Measurements from ENCODE around the gene TGM6.

TGM6 gene

DNA sequence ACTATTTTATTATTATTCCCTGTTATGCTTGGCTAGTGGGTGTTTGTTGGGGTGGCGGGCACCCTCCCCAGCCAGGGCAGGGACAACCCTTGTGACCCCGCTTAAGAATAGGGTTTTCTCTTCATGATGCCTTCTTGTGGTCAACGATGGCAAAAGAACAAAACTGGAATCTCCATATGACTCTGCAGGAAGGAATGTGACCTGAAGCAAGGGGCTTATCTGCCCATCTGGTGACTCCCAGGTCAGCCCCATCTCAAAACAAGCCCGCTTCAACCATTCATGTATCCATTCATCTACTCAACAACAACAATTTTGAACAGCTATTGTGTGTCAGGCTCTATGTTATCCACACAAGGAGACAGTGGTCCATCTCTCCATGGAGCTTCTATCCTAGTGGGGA, 30.9 kb upstream of the TGM6 start:
- Mint-ChIP-seq H3K4me3 (no peak overlapping the region), H3K9me3 (peaks cover 5% of the 10 kb centered on the region), H3K36me3 (ENCODE audit: low read depth) (no peaks in the 10 kb centered on the region), H3K4me1 (peaks cover 4% of the 10 kb centered on the region), H3K27me3 (peaks cover 33% of the 10 kb centered on the region), H3K27ac (no peak overlapping the region)
- DNase-seq (no peak), ATAC-seq (no peak)

DNA sequence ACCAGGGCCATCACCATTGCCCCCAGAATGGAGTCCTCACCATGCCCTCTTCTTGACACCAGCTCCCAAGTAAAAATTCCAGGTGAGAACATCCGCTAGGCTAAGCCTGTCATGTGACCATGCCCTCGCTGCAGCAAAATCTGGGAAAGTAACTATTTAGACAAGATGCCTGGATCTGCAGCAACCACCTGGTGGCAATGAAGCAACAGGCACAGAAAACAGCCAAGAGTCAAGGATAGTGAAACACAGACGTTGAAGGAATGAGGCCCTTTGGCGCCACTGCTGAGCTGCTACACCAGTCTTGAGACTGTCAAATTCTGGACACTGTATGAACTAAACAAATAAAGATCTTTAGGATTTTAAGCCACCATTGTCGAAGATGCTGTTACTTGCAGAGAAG, 30.1 kb upstream of the TGM6 start:
- Mint-ChIP-seq H3K4me3 (no peak overlapping the region), H3K36me3 (ENCODE audit: low read depth) (no peaks in the 10 kb centered on the region), H3K9me3 (peaks cover 5% of the 10 kb centered on the region), H3K27ac (no peak overlapping the region), H3K27me3 (peaks cover 31% of the 10 kb centered on the region), H3K4me1 (peaks cover 4% of the 10 kb centered on the region)
- no peak for ATAC-seq
- no peak for DNase-seq

DNA sequence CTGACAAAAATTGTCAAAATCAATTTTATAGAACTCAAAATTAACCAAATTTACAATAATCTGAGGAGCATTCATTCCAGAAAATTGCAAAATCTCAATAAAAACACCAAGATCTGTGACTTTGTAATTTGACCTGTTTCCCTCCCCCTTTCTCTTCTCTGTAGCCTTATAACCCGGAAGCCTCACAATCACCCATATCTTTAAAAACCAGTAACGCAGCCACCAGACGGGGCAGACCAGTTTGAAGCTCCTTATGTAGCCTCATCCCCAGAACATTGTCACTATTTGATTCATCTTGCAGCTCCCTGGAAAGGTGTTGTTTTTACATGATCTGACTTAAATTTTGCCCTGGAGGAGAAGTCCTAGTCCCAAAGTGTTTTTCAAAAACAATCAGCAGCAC, 27.5 kb upstream of the TGM6 start:
- Mint-ChIP-seq H3K4me1 (peaks cover 4% of the 10 kb centered on the region), H3K4me3 (no peak overlapping the region), H3K27me3 (peaks cover 22% of the 10 kb centered on the region), H3K9me3 (no peaks in the 10 kb centered on the region), H3K27ac (no peak overlapping the region), H3K36me3 (ENCODE audit: low read depth) (no peaks in the 10 kb centered on the region)
- no peak for DNase-seq
- ATAC-seq, result no peak

DNA sequence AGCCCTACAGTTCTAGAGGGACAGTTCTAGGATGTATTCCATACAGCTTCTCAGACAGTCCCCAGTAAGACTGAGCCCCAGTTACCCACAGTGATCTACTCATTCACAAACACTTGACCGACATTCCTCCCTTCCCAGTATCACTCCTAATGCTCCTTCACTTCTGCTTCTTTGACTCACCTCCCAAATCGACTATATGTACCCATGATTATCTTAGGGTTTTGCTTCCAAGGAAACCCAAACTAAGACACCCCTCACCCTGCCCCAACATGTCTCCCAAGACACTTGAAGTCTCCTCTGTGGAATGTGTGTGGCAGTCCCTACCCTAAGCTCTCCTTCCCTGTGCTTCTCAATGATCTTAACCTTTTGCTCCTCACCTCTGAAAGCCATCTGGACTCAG, 23.6 kb upstream of the TGM6 start:
- DNase-seq, result no peak
- H3K27ac Mint-ChIP-seq, result no peak overlapping the region

DNA sequence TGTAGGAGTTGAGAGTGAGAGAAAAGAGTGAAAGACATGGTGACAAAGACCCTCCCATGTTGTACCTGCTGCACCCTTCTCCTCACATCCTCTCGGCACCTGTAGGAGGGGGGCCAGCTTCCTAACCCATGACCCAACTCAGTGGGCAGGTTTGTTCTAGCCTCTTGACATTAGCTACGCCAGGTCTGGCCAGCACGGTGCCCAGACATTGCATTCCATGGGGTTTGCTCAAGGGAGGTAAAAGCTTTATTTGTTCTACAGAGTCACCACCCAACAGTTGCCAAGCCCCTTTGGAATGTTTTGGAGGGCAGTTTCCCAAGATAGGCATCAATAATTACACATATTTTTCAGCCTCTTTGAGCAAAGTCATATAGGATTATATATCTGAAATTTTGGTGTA, 22.7 kb upstream of the TGM6 start:
- ATAC-seq, result no peak
- no peak for DNase-seq
- Mint-ChIP-seq H3K9me3 (peaks cover 16% of the 10 kb centered on the region), H3K4me3 (no peak overlapping the region), H3K4me1 (no peaks in the 10 kb centered on the region), H3K27me3 (peaks cover 20% of the 10 kb centered on the region), H3K27ac (no peak overlapping the region), H3K36me3 (ENCODE audit: low read depth) (no peaks in the 10 kb centered on the region)

More for the DNA sequence above, 23.6 kb upstream of the TGM6 start:
- Mint-ChIP-seq H3K9me3 (peaks cover 16% of the 10 kb centered on the region), H3K36me3 (ENCODE audit: low read depth) (no peaks in the 10 kb centered on the region), H3K4me3 (no peak overlapping the region), H3K27me3 (peaks cover 25% of the 10 kb centered on the region), H3K4me1 (peaks cover 1% of the 10 kb centered on the region)
- ATAC-seq, result no peak

DNA sequence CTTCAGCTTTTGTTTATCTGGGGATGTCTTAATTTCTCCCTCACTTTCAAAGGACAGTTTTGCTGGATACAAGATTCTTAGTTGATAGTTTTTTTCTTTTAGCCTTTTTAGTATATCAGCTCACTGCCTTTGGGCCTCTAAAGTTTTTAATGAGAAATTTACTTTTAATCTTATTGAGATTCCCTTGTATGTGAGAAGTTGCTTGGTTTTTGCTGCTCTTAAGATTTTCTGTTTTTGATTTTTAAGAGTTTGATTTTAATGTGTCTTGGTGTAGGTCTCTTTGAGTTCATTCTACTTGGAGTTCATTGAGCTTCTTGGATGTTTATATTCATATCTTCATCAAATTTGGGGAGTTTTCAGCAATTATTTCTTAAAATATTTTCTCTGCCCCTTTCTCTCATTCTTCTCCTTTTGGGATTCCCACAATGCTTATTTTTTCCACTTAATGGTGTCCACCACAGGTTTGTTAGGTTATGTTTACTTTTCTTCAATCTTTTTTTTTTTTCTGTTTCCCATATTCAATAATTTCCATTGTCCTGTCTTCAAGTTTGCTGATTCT, 19.6 kb upstream of the TGM6 start:
- ATAC-seq (no peak), DNase-seq (no peak)
- Mint-ChIP-seq H3K4me1 (no peaks in the 10 kb centered on the region), H3K36me3 (ENCODE audit: low read depth) (no peaks in the 10 kb centered on the region), H3K27me3 (peaks cover 19% of the 10 kb centered on the region), H3K4me3 (no peak overlapping the region), H3K9me3 (peaks cover 16% of the 10 kb centered on the region), H3K27ac (no peak overlapping the region)

DNA sequence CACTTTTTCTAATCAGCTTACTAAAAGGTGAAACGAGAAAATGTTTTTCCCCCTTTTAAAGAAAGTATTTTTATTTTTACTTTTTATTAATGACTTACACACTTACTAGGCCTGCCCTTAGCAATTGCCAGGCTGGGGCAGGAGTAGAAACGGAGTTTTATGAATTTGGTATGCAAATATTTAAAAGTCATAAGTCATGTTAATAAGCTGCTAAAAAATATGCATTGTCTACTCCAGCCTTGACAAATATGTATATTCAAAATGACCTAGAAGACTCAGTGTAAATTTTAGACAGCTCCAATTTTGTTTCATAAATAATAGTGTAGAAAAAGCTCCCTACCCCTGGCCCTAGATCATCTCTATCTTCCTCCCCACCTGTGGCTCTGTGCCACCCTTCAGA, 17.5 kb upstream of the TGM6 start:
- Mint-ChIP-seq H3K9me3 (peaks cover 16% of the 10 kb centered on the region), H3K36me3 (ENCODE audit: low read depth) (no peaks in the 10 kb centered on the region), H3K27me3 (peaks cover 25% of the 10 kb centered on the region), H3K27ac (no peak overlapping the region), H3K4me1 (no peaks in the 10 kb centered on the region), H3K4me3 (no peak overlapping the region)
- ATAC-seq (no peak), DNase-seq (no peak)

DNA sequence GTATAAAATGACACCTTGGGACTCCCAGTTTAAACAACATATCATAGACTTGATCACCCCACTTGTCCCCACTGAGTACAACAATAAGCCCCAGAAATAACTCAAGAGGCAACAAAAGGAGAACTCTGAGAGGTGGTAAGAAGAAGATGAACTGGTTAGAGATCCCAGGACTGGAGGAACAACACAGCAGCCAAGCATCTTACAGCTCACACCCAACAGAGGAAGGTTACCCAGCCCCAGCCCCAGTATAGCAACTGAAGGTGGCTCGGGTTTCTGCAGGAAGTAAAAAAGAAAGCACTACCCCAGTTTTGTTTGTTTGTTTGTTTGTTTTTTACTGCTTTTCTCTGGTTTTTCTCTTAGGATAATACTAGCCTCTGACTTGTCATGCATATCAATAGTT, 17.1 kb upstream of the TGM6 start:
- Mint-ChIP-seq H3K4me3 (no peak overlapping the region), H3K4me1 (no peaks in the 10 kb centered on the region), H3K36me3 (ENCODE audit: low read depth) (no peaks in the 10 kb centered on the region), H3K9me3 (peaks cover 18% of the 10 kb centered on the region), H3K27ac (no peak overlapping the region), H3K27me3 (peaks cover 25% of the 10 kb centered on the region)
- no peak for ATAC-seq
- no peak for DNase-seq

DNA sequence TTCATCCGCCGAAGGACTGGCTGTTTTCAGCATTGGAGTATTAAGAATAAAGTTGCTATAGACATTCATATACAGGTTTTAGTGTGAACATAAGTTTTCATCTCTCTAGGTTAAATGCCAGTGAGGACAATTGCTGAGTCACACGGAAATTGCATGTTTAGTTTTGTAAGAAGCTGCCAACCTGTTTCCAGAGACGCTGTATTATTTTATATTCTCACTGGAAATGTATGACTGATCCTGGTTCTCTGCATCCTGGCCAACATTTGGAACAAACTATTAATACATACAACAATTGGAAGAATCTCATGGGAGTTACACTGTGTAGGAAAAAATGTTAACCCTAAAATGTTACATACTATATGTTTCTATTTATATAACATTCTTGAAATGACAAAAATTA, 16.7 kb upstream of the TGM6 start:
- Mint-ChIP-seq H3K27me3 (peaks cover 29% of the 10 kb centered on the region), H3K4me3 (no peak overlapping the region), H3K27ac (no peak overlapping the region), H3K4me1 (no peaks in the 10 kb centered on the region), H3K36me3 (ENCODE audit: low read depth) (no peaks in the 10 kb centered on the region), H3K9me3 (peaks cover 23% of the 10 kb centered on the region)
- DNase-seq (no peak), ATAC-seq (no peak)

DNA sequence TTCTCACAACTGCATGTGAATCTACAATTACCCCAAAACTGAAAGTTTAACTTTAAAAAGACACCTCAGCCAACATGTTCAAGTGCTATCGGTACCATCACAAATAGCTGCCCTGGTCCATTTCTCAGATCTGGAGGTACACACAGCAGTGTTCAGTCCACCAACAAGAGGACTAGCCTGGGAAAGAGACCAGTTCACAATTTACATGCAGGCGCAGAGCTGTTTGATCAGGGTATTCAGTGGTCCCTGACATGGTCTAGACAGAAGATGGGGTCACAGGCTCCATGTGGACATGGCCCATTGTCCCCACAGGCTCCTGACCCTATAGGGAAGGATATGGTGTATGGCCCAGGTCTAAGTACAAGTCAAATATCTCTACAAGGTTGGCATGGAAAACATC, 15.6 kb upstream of the TGM6 start:
- no peak for DNase-seq
- Mint-ChIP-seq H3K4me3 (no peak overlapping the region), H3K4me1 (no peaks in the 10 kb centered on the region), H3K27ac (no peak overlapping the region), H3K27me3 (peaks cover 32% of the 10 kb centered on the region), H3K9me3 (peaks cover 25% of the 10 kb centered on the region), H3K36me3 (ENCODE audit: low read depth) (no peaks in the 10 kb centered on the region)
- no peak for ATAC-seq

DNA sequence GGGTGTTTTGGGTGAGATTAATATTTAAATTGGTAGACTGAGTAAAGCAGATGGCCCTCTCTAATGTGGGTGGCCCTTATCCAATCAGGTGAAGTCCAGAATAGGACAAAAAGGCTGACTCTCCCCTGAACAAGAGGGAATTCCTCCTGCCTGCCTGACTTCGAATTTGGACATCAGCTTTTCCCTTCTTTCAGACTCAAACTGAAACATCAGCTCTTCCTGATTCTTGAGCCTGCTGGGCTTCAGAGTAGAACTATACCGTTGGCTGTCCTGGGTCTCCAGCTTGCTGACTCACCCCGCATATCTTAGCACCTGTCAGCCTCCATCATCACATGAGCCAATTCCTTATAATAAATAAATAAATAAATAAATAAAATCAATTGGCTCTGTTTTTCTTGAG, 15.0 kb upstream of the TGM6 start:
- Mint-ChIP-seq H3K36me3 (ENCODE audit: low read depth) (no peaks in the 10 kb centered on the region), H3K27ac (no peak overlapping the region), H3K4me1 (no peaks in the 10 kb centered on the region), H3K4me3 (no peak overlapping the region), H3K9me3 (peaks cover 23% of the 10 kb centered on the region), H3K27me3 (peaks cover 35% of the 10 kb centered on the region)
- DNase-seq (no peak), ATAC-seq (no peak)

DNA sequence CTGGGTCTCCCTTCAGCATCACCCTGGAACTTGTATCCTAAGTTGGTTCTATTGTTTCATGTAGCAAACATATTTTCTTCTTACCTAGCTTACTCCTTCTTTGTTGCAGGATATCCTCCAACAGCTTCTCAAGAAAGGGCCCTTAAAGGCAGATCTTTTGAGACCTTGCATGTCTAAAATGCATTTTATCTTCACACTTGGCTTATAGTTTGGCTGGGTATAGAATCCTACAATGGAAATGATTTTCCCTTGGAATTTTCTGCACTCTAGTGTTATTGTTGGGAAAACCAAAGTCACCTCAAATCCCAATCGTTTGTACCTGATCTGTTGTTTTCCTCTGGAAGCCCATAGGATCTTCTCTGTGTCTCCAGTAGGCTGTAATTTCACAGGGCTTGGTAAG, 12.1 kb upstream of the TGM6 start:
- no peak overlapping the region for H3K27ac Mint-ChIP-seq
- DNase-seq (no peak), ATAC-seq (no peak)
- H3K36me3 Mint-ChIP-seq (ENCODE audit: low read depth), result no peaks in the 10 kb centered on the region
- H3K4me1 Mint-ChIP-seq, result no peaks in the 10 kb centered on the region
- no peak overlapping the region for H3K4me3 Mint-ChIP-seq
- H3K27me3 Mint-ChIP-seq, result peaks cover 50% of the 10 kb centered on the region
- peaks cover 9% of the 10 kb centered on the region for H3K9me3 Mint-ChIP-seq

DNA sequence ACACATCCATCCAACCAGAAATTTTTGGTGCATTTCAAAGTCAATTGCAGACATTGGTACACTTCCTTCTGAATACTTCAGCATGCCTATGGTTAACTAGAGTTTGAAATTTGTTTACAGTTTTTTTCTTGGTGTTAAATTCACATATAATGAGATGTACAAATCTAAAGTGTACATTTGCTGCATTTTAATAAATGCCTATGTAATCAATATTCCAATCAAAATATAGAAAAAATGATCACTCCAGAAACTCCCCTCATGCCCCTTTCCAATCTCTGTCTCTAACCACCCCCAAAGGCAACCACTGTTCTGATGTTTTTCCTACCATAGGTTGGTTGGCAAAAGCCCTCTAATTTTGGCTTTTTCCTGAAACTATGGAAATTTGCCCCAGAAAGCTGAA, 7.6 kb upstream of the TGM6 start:
- H3K27me3 Mint-ChIP-seq, result peaks cover 49% of the 10 kb centered on the region
- ATAC-seq (no peak), DNase-seq (no peak)
- H3K27ac Mint-ChIP-seq, result no peak overlapping the region
- H3K9me3 Mint-ChIP-seq, result peaks cover 9% of the 10 kb centered on the region
- H3K4me1 Mint-ChIP-seq, result no peaks in the 10 kb centered on the region
- H3K4me3 Mint-ChIP-seq, result no peak overlapping the region
- H3K36me3 Mint-ChIP-seq (ENCODE audit: low read depth), result no peaks in the 10 kb centered on the region

DNA sequence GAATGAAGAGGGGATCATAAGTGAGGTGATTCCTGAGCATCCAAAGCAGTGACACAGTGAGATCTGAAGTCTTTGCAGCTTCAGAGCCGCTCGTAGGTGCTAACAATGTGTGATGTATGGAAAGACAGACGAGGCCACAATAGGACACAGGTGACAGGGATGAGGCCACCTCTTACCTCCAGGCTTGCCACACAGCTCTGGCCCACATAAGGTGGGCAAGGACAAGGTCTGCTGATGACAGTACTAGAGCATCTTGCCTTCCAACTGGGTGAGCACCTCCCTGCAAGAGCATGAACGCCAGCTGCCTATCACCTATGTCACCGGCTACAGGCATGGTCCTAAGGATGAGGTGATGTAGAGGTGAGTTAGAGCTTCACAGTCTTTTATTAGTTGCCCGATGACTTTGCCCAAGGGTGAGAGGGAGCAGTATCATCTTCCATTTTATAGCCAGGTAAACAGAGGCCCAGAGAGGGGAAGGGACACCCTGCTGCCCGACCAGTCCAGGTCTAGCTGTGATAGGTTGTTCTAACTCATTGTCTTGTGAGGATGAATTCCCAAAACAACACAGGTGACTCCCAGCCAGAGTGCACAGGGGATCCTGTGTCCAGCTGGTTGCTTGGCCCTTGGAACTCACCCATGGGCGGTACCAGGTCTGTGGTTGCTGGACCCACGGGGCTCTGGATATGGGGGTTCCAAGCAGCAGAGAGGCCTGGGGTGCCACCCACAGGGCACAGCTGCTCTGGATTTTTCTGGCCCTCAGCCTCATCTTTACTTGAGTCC, 6.2 kb upstream of the TGM6 start:
- ATAC-seq, result no peak
- Mint-ChIP-seq H3K9me3 (no peaks in the 10 kb centered on the region), H3K27me3 (peaks cover 40% of the 10 kb centered on the region), H3K27ac (no peak overlapping the region), H3K36me3 (ENCODE audit: low read depth) (no peaks in the 10 kb centered on the region), H3K4me3 (no peak overlapping the region), H3K4me1 (peaks cover 12% of the 10 kb centered on the region)
- no peak for DNase-seq

DNA sequence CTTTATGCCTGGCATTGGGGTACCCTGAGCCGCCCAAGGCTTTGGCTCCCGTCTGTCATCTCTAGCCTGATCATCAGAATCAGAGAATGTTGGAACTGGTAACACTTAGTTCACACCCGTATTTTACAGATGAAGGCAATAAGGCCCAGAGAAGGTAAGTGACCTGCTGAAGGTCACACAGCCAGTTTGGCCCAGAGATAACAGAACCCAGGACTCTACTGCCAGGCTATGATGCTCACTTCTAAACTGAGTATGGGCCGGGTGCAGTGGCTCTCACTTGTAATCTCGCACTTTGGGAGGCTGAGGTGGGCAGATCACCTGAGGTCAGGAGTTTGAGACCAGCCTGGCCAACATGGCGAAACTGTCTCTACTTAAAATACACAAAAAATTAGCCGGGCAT, 1.8 kb upstream of the TGM6 start:
- no peak for ATAC-seq
- no peak for DNase-seq
- Mint-ChIP-seq H3K27ac (no peak overlapping the region), H3K4me1 (peaks cover 18% of the 10 kb centered on the region), H3K36me3 (ENCODE audit: low read depth) (no peaks in the 10 kb centered on the region), H3K27me3 (peaks cover 14% of the 10 kb centered on the region), H3K9me3 (no peaks in the 10 kb centered on the region), H3K4me3 (no peak overlapping the region)

All from activated naive CD8-positive, alpha-beta T cell treated with anti-CD3 and anti-CD28 coated beads, Interleukin-2, amount 50 U/mL, for 24 hours (primary cell).